HEK293 (cell line): ENCODE results near the gene ROCK1.

Experiments
- CTCF ChIA-PET: fragments of 350-600 bp; formaldehyde crosslinking; extraction: SDS; loops from one replicate; lab custom pipeline; 2021; ENCODE audit warnings: antibody characterized with exemption; lab: Yijun Ruan, JAX
- POLR2A ChIA-PET: fragments of 300-600 bp; formaldehyde crosslinking; extraction: SDS; loops from one replicate; lab custom pipeline; 2020; ENCODE audit warnings: antibody characterized with exemption, inconsistent platforms; lab: Yijun Ruan, JAX
- H3K27ac ChIP-seq: fragments of 200-500 bp; sonication (Bioruptor generic); 2 replicates; pipeline ENCODE4 v1.5.1; 2014; ENCODE audit warnings: low read depth, low read length, control low read depth, inconsistent platforms; ENCODE audit errors: extremely low read depth
- H3K36me3 ChIP-seq, 2 experiments: fragments of 200-500 bp in 1 of 2; sonication (Bioruptor generic) in 1 of 2; 1 replicate in 1 of 2; 2 replicates in 1 of 2; pipeline ENCODE4 v1.5.1; 2014 to 2017; ENCODE audit warnings: inconsistent platforms in 2 of 2, low read length in 2 of 2; ENCODE audit not compliant: control insufficient read depth in 2 of 2, insufficient read depth in 1 of 2
- H3K4me1 ChIP-seq: fragments of 200-500 bp; sonication (Bioruptor generic); 2 replicates; pipeline ENCODE4 v1.5.1; 2014; ENCODE audit warnings: mild to moderate bottlenecking, low read length, inconsistent platforms; ENCODE audit not compliant: control insufficient read depth, insufficient read depth
- H3K4me3 ChIP-seq: 2 replicates; pipeline ENCODE4 v1.5.1; 2011; ENCODE audit warnings: low read depth, mild to moderate bottlenecking, control low read depth, low read length, moderate library complexity
- H3K9me3 ChIP-seq: fragments of 200-500 bp; sonication (Bioruptor generic); 2 replicates; pipeline ENCODE4 v1.5.1; 2014; ENCODE audit warnings: low read depth, low read length, inconsistent platforms; ENCODE audit not compliant: control insufficient read depth, insufficient read depth
- GLI4 ChIP-seq: fragments of 450-650 bp; formaldehyde crosslinking; IDR thresholded peaks from 2 replicates; pipeline ENCODE4 v1.5.1; 2016; ENCODE audit warnings: missing biosample characterization, missing genetic modification characterization
- HOXC10 ChIP-seq: sonication (generic); formaldehyde crosslinking; IDR thresholded peaks from 2 replicates; pipeline ENCODE4 v1.8.1; 2023; ENCODE audit warnings: mild to moderate bottlenecking, missing genetic modification reagents
- KLF1 ChIP-seq: fragments of 450-650 bp; formaldehyde crosslinking; IDR thresholded peaks from 2 replicates; pipeline ENCODE4 v1.5.1; 2016; ENCODE audit warnings: missing biosample characterization, missing genetic modification characterization
- REPIN1 ChIP-seq: fragments of 450-650 bp; formaldehyde crosslinking; IDR thresholded peaks from 2 replicates; pipeline ENCODE4 v1.5.1; 2017; ENCODE audit warnings: missing biosample characterization, missing genetic modification characterization, low read depth
- YY2 ChIP-seq: fragments of 450-650 bp; formaldehyde crosslinking; IDR thresholded peaks from 2 replicates; pipeline ENCODE4 v1.5.1; 2016; ENCODE audit warnings: missing biosample characterization, missing genetic modification characterization
- ZBTB1 ChIP-seq: fragments of 450-650 bp; formaldehyde crosslinking; IDR thresholded peaks from 2 replicates; pipeline ENCODE4 v1.5.1; 2016; ENCODE audit warnings: missing biosample characterization, missing genetic modification characterization
- ZNF112 ChIP-seq: fragments of 450-650 bp; formaldehyde crosslinking; IDR thresholded peaks from 2 replicates; pipeline ENCODE4 v1.5.0; 2017; ENCODE audit warnings: missing biosample characterization, missing genetic modification characterization
- ZNF121 ChIP-seq: fragments of 450-650 bp; formaldehyde crosslinking; IDR thresholded peaks from 2 replicates; pipeline ENCODE4 v1.5.1; 2016; ENCODE audit warnings: missing biosample characterization, missing genetic modification characterization
- ZNF174 ChIP-seq: fragments of 450-650 bp; formaldehyde crosslinking; IDR thresholded peaks from 2 replicates; pipeline ENCODE4 v1.5.0; 2017; ENCODE audit warnings: missing biosample characterization, mild to moderate bottlenecking, missing genetic modification characterization
- ZNF211 ChIP-seq: fragments of 450-650 bp; formaldehyde crosslinking; IDR thresholded peaks from 2 replicates; pipeline ENCODE4 v1.5.1; 2016; ENCODE audit warnings: low read depth, missing biosample characterization, missing genetic modification characterization
- ZNF223 ChIP-seq: fragments of 450-650 bp; formaldehyde crosslinking; IDR thresholded peaks from 2 replicates; pipeline ENCODE4 v1.5.1; 2016; ENCODE audit warnings: missing biosample characterization, missing genetic modification characterization
- ZNF280C ChIP-seq: fragments of 450-650 bp; formaldehyde crosslinking; IDR thresholded peaks from 2 replicates; pipeline ENCODE4 v1.5.1; 2016; ENCODE audit warnings: missing biosample characterization, missing genetic modification characterization
- ZNF292 ChIP-seq: fragments of 450-650 bp; formaldehyde crosslinking; IDR thresholded peaks from 2 replicates; pipeline ENCODE4 v1.5.1; 2016; ENCODE audit warnings: low read depth, missing biosample characterization, missing genetic modification characterization, borderline replicate concordance
- ZNF362 ChIP-seq: fragments of 450-650 bp; formaldehyde crosslinking; IDR thresholded peaks from 2 replicates; pipeline ENCODE4 v1.5.1; 2016; ENCODE audit warnings: missing biosample characterization, missing genetic modification characterization
- ZNF510 ChIP-seq: fragments of 450-650 bp; formaldehyde crosslinking; IDR thresholded peaks from 2 replicates; pipeline ENCODE4 v1.5.1; 2018; ENCODE audit warnings: mild to moderate bottlenecking, missing genetic modification characterization, missing biosample characterization; ENCODE audit not compliant: insufficient replicate concordance
- ZNF555 ChIP-seq: fragments of 450-650 bp; formaldehyde crosslinking; conservative IDR thresholded peaks from 2 replicates; pipeline ENCODE4 v1.5.1; 2017; ENCODE audit warnings: missing biosample characterization, mild to moderate bottlenecking, missing genetic modification characterization, inconsistent platforms
- ZNF580 ChIP-seq: fragments of 450-650 bp; formaldehyde crosslinking; IDR thresholded peaks from 2 replicates; pipeline ENCODE4 v1.5.1; 2016; ENCODE audit warnings: missing biosample characterization, missing genetic modification characterization
- ZNF624 ChIP-seq: fragments of 450-650 bp; formaldehyde crosslinking; IDR thresholded peaks from 2 replicates; pipeline ENCODE4 v1.5.1; 2017; ENCODE audit warnings: missing biosample characterization, missing genetic modification characterization
- ZNF707 ChIP-seq: fragments of 450-650 bp; formaldehyde crosslinking; IDR thresholded peaks from 2 replicates; pipeline ENCODE4 v1.5.1; 2016; ENCODE audit warnings: missing biosample characterization, missing genetic modification characterization

The ROCK1 gene

GRCh38 chr18:21073180-21073579 lies 38.4 kb downstream of the ROCK1 start:
- no peaks in the 10 kb centered on the region for H3K9me3 ChIP-seq
- no peak for TF ChIP-seq REPIN1 (tag by site-specific recombination)
- no peak for TF ChIP-seq ZNF211 (tag by site-specific recombination)
- no peak for TF ChIP-seq KLF1
- TF ChIP-seq ZNF555 (tag by site-specific recombination), result no peak
- CTCF ChIA-PET, result no interaction called here
- POLR2A ChIA-PET, result no interaction called here
- no peaks in the 10 kb centered on the region for H3K36me3 ChIP-seq
- H3K27ac ChIP-seq, result no peak overlapping the region
- H3K4me1 ChIP-seq, result peaks cover 24% of the 10 kb centered on the region
- H3K4me3 ChIP-seq, result no peak overlapping the region

GRCh38 chr18:21071071-21071470 lies 40.5 kb downstream of the ROCK1 start:
- no peaks in the 10 kb centered on the region for H3K9me3 ChIP-seq
- TF ChIP-seq ZNF211 (tag by site-specific recombination), result no peak
- TF ChIP-seq ZNF121 (tag by site-specific recombination), result peak; percentile 75
- ChIA-PET CTCF (no interaction called here), POLR2A (no interaction called here)
- H3K4me1 ChIP-seq, result peaks cover 24% of the 10 kb centered on the region
- H3K36me3 ChIP-seq, result no peaks in the 10 kb centered on the region; a peak in 1 of 3 replicates
- H3K4me3 ChIP-seq, result no peak overlapping the region
- H3K27ac ChIP-seq, result no peak overlapping the region

- POLR2A ChIA-PET, result no interaction called here
- Histone ChIP-seq H3K4me3 (no peak overlapping the region), H3K9me3 (no peaks in the 10 kb centered on the region), H3K36me3 (no peaks in the 10 kb centered on the region; a peak in 1 of 3 replicates), H3K27ac (no peak overlapping the region), H3K4me1 (peaks cover 19% of the 10 kb centered on the region)
- CTCF ChIA-PET, result no interaction called here
- TF ChIP-seq ZNF510 (peak; percentile 95), GLI4 (no peak)
Measured at GRCh38 chr18:21069468-21069867, 42.1 kb downstream of the ROCK1 start.

GRCh38 chr18:21064347-21064746 lies 47.3 kb downstream of the ROCK1 start:
- Histone ChIP-seq H3K4me1 (peaks cover under 1% of the 10 kb centered on the region), H3K9me3 (no peaks in the 10 kb centered on the region), H3K36me3 (no peaks in the 10 kb centered on the region; a peak in 1 of 3 replicates), H3K27ac (no peak overlapping the region), H3K4me3 (no peak overlapping the region)
- ChIA-PET CTCF (interaction anchor here (0.7 kb wide), 1 partner anchor 17 kb away, joined by 3 read pairs; no protein-coding TSS in a partner anchor), POLR2A (no interaction called here)
- TF ChIP-seq ZNF362 (tag by site-specific recombination), result no peak
- no peak for TF ChIP-seq YY2 (tag by site-specific recombination)
- no peak for TF ChIP-seq ZNF280C (tag by site-specific recombination)
- TF ChIP-seq ZNF174, result no peak
- TF ChIP-seq ZBTB1 (tag by site-specific recombination), result no peak
- TF ChIP-seq ZNF580 (tag by site-specific recombination), result no peak
- TF ChIP-seq ZNF292 (tag by site-specific recombination), result no peak
- no peak for TF ChIP-seq ZNF624 (tag by site-specific recombination)
- no peak for TF ChIP-seq ZNF707 (tag by site-specific recombination)
- no peak for TF ChIP-seq ZNF555 (tag by site-specific recombination)
- no peak for TF ChIP-seq HOXC10
- TF ChIP-seq ZNF223 (tag by site-specific recombination), result no peak
- TF ChIP-seq ZNF112 (tag by site-specific recombination), result no peak
